ENCODE measurements around the gene BARX2.
A peak's percentile ranks its signal among the peaks of the same experiment; 100 is the strongest.
"Not testable (repeated sequence)": the region's sequence is repeated elsewhere in the genome, so short reads cannot be mapped to it uniquely, and the experiment has no call there.

BARX2 gene, protein sequence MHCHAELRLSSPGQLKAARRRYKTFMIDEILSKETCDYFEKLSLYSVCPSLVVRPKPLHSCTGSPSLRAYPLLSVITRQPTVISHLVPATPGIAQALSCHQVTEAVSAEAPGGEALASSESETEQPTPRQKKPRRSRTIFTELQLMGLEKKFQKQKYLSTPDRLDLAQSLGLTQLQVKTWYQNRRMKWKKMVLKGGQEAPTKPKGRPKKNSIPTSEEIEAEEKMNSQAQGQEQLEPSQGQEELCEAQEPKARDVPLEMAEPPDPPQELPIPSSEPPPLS

GRCh38 chr11:129375751-129376657 is at the start of gene BARX2:
BARX2 (plus strand) TSS chr11:129375848; CDS start chr11:129376036, 188 bp downstream.
- DNase-seq: peak; percentile 38

DNA sequence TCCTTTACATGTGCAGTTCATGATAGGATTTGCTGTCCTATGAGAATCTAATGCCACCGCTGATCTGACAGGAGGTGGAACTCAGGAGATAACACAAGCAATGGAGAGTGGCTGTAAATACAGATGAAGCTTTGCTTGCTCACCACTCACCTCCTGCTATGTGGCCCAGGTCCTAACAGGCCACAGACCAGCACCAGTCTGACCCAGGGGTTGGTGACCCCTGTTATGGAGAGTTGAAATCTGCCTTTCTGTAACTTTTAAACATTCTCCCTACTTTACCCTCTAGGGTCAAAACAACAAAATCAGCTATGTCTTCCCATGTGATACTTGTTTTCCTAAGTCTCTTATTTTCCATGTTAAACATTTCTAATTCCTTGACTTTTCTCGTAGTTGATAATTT is 48.7 kb upstream of the BARX2 start:
- no peak for DNase-seq

DNA sequence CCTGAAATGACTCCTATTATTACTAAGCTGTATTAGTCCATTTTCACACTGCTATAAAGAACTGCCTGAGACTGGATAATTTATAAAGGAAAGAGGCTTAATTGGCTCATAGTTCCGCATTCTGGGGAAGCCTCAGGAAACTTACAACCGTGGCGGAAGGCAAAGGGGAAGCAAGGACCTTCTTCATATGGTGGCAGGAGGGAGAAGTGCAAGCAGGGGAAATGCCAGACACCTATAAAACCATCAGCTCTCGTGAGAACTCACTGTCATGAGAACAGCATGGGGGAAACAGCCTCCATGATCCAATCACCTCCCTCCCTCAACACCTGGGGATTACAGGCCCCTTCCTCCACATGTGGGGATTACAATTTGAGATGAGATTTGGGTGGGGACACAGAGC is 47.9 kb upstream of the BARX2 start:
- DNase-seq: not testable (repeated sequence)

DNA sequence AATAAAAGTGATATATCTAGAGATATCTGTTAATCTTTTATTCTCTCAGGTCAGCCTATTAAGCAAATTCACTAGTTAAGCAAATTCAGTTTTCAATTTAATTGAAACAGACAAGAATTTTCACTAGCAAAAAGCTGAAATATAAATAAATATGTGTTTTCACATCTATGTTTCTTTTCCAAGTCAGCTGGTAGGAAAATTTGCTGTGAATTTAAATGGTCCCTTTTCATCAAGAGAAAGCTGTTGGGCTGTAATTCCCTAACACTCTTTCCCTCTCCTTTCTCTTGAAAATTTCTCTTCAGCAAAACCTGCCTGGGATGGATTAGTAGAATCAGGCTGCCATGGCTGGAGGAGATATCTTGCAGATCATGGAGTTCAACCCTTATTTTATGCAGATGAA is 46.9 kb upstream of the BARX2 start:
- no peak for DNase-seq

GRCh38 chr11:129331217-129331616 is 44.4 kb upstream of the BARX2 start:
- no peak for DNase-seq

GRCh38 chr11:129331871-129332274 is 43.8 kb upstream of the BARX2 start:
- peak; percentile 89 for DNase-seq

DNA sequence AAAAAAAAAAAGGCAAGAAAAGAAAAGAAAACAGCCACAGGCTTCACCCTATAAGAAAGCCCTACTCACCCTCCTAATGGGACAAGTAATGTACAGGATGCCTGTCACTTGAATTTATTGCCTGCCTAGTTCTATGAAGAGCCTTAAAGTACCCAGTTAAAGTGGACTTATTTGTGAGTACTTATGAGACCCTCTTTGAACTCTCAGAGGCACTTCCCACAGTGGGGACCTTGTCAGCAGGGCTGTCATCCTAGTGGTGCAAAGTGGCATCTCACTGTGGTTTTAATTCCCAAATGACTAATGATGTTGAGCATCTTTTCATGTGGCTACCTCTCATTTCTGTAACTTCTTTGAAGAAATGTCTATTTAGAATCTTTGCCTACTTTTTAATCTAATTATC is 41.8 kb upstream of the BARX2 start:
- DNase-seq: no peak

DNA sequence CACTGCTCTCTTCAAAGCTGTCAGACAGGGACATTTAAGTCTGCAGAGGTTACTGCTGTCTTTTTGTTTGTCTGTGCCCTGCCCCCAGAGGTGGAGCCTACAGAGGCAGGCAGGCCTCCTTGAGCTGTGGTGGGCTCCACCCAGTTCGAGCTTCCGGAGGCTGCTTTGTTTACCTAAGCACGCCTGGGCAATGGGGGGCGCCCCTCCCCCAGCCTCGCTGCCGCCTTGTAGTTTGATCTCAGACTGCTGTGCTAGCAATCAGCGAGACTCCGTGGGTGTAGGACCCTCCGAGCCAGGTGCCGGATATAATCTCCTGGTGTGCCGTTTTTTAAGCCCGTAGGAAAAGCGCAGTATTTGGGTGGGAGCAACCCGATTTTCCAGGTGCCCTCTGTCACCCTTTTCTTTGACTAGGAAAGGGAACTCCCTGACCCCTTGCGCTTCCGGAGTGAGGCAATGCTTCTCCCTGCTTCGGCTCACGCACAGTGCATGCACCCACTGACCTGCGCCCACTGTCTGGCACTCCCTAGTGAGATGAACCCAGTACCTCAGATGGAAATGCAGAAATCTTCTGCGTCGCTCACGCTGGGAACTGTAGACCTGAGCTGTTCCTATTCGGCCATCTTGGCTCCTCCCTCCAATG is 31.2 kb upstream of the BARX2 start:
- peak; percentile 13 for DNase-seq

DNA sequence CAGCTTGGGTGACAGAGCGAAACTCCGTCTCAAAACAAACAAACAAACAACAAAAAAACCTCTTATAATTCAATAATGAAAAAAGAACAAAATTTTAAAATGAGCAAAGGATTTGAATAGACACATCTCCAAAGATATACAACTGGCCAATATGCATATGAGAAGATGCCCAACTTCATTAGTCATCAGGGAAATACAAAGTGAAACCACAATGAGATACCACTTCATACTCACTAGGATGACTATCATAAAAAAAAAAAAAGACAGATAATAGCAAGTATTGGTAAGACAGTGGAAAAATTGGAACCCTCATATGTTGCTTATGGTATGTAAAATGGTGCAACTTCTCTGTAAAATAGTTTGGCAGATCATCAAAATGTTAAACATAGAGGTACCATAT is 28.7 kb upstream of the BARX2 start:
- no peak for DNase-seq

GRCh38 chr11:129348813-129349212 is 26.8 kb upstream of the BARX2 start:
- no peak for DNase-seq

- DNase-seq: no peak
Measured at GRCh38 chr11:129352676-129353075, 23.0 kb upstream of the BARX2 start.

- no peak for DNase-seq
Measured at GRCh38 chr11:129354691-129355090, 21.0 kb upstream of the BARX2 start.

GRCh38 chr11:129359748-129360147 is 15.9 kb upstream of the BARX2 start:
- DNase-seq: no peak

DNA sequence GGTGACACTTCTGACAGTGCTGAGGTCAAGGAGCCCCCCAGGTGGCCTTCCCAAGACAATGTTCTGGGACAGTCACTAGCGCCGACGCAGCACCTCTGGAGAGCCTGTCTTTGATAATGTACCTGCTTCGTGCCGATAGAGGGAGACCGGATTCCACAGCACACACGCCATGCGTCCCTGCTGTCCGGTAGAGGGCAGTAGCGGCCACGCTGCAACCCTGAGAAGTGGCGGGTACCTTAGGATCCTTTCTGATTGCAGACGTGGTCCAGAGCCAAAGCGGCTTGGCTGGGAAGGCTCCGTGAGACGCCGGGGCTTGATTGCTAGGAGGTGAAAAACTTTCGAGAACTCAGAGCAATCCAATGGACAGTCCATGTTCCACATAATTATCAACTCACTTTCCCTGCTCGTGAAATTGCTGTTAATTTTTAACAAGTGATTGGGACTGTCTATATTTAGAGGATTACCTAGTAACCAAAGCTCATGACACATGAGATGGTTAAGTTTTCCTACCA is 11.4 kb upstream of the BARX2 start:
- DNase-seq: peak; percentile 85

GRCh38 chr11:129365816-129366215 is 9.8 kb upstream of the BARX2 start:
- DNase-seq: no peak

DNA sequence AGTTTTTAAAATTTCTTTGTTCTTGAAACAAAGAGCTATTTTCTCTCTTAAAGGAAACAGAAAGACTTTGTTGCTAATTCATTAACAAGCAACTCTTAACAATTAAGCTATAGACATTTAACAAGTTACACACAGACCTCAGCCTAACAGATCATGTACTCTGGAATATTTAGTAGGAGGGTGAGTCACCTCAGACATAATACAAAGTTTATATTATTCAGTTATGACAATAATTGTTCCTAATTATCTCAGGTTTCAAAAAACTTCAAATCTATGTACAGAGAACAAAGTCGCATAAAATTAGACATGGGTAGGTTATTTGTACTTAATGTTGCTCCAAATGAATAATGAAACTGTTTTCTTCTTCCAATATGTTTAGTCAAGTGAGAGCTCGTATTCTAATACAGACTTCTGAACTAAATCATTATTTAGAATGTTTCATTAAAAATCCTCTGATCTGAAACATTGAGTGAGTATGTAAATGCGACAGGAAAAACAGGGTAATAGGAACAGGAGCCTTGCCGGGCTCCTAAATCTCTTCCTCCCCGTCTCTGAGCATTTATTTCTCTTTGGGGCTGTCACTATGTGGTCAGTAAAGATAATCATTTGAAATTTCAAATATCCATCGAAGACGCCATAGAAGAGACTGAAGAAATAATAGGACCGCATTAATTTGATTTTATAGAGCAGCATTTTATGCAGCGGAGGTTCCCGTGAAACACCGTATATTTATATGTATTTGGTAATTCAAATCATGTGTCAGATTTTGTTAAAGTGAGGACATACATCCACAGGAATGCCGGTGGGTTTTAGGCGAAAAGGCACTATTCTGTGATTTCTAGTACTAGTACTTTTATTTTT is 8.7 kb upstream of the BARX2 start:
- no peak for DNase-seq

DNA sequence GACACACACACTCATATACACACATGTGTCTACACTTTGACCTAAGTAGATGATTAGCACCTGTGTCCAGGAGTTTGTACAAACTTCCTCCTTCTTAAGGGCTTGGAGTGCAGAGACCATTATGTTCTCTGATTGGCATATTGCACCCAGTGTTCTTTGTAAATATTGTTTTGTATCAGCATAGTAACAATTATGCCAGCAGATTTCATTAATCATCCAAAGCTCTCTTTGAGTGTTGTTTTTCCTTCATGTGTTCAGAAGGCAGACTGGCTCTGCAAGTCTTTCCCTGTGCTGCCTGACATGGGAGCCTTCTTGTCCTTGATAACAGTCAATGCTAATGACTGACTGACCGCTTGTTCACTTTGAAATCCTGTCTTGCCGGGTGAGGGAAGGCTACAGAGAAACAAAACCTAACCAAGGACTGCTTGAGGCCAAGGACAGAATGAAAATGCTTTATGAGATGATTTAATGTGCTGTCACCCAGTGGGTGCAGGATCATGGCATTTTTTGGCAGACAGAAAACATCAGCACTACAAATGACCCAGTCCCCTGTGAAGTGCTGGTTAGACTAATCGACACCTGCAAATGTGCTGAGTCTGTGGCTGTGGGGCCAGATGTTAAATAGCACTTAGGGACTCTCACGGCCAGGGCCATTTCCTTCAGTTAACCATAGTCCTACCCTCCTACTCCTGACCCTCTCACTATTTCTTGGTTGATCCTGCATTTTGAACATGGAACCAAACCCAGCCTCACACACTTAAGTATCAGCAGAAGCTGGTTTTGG is 6.6 kb upstream of the BARX2 start:
- peak; percentile 23 for DNase-seq

- DNase-seq: no peak
Measured at GRCh38 chr11:129370715-129371114, 4.9 kb upstream of the BARX2 start.

- no peak for DNase-seq
Measured at GRCh38 chr11:129372609-129373488, 2.8 kb upstream of the BARX2 start.

DNA sequence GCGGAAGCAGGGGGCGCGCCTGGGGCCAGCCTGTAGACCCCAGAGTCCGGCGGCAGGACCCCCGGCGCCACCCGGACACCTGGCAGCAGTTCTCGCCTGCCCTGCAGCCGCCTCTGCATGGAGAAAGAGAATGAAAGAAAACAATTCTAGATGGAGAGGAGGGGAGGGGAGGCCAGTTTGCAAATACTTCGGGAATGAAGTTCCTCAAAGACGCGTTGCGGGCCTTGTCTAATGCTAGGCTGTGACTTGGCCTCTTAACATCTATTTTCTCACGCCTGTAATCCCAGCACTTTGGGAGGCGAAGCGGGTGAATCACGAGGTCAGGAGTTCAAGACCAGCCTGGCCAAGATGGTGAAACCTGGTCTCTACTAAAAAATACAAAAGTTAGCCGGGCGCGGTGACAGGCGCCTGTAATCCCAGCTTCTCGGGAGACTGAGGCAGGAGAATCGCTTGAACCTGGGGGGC is 2.1 kb upstream of the BARX2 start:
- no peak for DNase-seq
